GM21423 (cell line): Measurements from ENCODE around the gene RAPGEFL1.
"Not testable (repeated sequence)": the region's sequence is repeated elsewhere in the genome, so short reads cannot be mapped to it uniquely, and the experiment has no call there.

Experiments used
- ATAC-seq: cut with Tn5 transposase; IDR thresholded peaks from one replicate; pipeline ENCODE4 v1.9.1; 2021; ENCODE audit warnings: mild to moderate bottlenecking, moderate library complexity; ENCODE audit not compliant: unreplicated experiment

RAPGEFL1 gene, protein sequence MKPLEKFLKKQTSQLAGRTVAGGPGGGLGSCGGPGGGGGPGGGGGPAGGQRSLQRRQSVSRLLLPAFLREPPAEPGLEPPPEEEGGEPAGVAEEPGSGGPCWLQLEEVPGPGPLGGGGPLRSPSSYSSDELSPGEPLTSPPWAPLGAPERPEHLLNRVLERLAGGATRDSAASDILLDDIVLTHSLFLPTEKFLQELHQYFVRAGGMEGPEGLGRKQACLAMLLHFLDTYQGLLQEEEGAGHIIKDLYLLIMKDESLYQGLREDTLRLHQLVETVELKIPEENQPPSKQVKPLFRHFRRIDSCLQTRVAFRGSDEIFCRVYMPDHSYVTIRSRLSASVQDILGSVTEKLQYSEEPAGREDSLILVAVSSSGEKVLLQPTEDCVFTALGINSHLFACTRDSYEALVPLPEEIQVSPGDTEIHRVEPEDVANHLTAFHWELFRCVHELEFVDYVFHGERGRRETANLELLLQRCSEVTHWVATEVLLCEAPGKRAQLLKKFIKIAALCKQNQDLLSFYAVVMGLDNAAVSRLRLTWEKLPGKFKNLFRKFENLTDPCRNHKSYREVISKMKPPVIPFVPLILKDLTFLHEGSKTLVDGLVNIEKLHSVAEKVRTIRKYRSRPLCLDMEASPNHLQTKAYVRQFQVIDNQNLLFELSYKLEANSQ

DNA sequence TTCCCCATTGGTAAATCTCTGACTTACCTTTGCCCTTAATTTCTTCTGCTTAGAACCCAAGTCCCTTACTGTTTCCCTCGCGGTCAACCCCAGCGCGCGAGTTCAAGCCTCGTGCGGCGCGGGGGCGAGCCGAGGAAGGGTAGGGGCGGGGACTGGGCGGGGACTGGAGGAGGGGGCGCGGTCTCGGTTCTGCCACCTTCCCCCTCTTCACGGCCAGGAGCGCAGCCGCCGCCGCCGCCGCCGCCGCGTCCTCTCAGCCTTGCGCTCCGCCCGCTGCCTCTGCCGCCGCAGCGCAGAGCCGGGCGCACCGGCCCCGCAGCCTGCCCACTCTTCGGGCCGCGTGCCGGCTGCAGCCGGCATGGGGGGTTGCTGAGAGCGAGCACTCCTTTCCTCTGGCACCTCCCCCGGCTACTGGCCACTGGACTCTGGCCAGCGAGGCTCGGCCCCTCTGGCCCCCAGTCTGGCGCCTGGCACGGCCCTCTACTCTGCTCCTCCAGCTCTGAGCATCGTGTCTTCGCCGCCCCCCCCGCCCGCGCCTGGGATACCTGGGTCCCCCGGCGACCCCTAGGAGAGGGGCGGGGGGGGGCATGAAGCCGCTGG lies at the start of gene RAPGEFL1:
RAPGEFL1 (plus strand) TSS at position 196 of the 600 bp plus-strand sequence; CDS start at position 588, 392 bp downstream.
- ATAC-seq: no peak

DNA sequence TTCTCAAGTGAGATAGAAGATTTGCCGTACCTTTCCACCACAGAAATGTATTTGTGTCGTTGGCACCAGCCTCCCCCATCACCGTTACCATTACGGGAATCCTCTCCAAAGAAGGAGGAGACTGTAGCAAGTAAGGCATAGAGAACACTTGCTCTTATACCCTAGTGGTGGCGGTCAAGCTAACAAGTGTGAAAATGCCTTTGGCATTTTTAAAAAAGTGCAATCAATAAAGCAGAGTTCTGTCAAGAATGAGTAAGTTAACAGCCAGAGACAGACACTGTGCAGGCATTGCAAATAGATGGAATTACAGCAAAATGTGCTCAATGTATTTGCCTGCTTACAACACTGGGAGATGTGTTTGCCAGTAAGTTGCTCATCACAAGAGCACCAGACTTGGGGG lies 47.8 kb upstream of the RAPGEFL1 start:
- no peak for ATAC-seq

DNA sequence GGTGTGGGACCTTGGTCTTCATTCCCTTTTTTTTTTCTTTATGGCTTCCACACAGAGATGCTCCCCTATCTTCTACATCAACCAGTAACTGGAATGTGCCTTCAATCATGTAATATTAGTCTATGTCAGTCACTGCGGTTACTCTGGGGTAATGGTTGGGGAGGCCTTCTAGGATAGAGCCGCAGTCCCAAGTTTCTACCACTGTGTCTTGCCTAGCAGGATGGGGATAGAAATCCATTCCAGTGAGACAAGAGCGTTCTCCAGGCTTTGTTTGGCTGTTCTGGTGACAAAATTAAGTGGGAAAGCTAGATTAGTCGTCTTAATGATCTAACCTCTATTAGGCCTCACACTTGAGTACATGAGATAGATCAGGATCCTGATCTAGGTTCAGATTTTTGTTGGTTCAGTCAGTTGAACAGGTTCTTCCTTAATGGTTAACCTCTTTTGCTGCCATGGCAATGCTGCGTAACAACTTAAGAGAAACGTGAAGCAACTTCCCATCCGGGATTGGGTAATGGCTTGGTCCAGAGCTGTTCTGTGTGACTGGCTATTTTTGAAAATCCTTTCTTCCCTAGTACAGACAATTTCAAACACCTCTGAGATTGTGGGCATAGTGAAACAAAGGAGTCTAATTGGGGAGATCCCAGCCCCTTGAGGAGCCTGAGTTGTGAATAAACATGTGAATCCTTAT lies 46.8 kb upstream of the RAPGEFL1 start:
- no peak for ATAC-seq

DNA sequence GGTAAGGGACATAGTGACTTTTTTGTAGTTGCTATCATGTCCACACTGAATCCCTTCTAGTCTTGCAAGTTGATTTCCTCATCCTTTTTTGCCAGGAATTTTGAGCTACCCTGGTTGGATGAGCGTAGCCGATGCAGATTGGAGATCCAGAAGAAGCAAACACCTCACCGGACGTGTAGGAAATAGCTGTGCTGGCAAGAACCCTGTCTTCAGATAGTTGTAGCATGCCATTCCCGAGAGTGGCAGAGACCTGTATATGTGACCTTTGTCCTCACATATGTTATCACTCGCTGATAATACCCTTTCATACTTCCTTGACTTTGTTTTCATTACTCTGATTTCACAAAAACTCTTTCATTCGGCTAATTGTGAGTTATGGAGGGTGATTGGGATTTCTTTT lies 43.1 kb upstream of the RAPGEFL1 start:
- ATAC-seq: no peak

DNA sequence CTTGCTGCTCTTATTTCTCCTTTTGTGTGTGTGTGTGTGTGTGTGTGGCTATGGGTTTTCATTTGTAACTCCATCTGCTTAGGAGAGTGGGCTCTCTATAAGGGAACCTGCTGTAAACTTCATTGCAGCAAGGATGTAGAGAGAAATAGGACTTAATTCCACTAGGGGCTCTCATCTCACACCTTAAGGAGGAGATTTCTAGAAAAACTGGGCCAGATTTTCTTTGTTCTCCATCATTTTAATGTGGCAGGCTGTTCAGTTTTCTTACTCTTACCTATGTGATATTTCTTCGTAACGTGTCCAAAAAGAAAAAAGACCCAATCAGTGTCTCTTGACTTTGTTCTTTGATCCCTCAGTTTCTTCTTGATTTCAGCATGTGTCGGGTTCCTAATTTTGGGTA lies 41.5 kb upstream of the RAPGEFL1 start:
- no peak for ATAC-seq

DNA sequence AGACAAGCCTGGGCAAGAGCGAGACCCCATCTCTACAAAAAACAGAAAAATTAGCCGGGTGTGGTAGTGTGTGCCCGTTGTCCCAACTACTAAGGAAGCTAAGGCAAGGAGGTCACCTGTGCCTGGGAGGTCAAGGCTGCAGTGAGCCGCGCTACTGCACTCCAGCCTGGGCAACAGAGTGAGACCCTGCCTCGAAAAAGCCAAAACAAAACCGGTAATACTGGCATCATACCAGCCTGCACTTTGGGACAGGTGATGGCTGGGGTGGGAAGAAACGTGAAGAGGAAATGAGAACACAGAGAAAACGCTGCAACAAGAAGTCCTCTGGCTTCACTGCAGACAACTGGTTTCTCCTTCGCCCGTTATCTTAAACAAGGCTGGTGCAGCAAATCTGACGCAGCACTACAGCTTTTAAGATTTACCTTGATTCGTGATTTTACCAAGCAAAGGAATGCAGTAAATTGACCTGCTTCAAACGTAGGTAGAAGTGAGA lies 37.7 kb upstream of the RAPGEFL1 start:
- peak; percentile 24 for ATAC-seq

DNA sequence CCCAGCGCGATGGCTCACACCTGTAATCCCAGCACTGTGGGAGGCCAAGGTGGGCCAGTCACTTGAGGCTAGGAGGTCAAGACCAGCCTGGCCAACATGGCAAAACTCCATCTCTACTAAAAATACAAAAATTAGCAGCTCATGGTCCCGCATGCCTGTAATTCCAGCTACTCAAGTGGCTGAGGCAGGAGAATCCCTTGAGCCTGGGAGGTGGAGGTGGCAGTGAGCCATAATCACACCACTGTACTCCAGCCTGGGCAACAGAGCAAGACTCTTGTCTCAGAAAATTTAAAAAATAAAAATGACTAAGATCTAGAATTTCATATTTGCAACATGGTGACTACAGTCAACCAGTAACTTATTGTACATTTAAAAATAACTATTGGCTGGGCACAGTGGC lies 34.1 kb upstream of the RAPGEFL1 start:
- not testable (repeated sequence) for ATAC-seq

DNA sequence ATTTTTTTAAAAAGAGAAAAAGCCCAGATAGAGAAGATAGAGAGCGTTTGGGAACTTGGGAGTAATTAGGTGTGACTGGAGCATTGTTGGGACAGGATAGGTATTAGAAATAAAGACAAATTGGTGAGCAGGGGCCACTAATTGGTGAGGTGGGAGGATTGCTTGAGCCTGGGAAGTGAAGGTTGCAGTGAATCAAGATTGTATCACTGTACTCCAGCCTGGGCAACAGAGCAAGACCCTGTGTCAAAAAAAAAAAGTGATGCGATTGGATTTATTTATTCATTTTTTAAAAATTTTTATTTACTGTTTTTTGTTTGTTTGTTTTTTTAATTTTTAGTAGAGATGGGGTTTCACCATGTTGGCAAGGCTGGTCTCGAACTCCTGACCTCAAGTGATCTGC lies 31.8 kb upstream of the RAPGEFL1 start:
- ATAC-seq: no peak

DNA sequence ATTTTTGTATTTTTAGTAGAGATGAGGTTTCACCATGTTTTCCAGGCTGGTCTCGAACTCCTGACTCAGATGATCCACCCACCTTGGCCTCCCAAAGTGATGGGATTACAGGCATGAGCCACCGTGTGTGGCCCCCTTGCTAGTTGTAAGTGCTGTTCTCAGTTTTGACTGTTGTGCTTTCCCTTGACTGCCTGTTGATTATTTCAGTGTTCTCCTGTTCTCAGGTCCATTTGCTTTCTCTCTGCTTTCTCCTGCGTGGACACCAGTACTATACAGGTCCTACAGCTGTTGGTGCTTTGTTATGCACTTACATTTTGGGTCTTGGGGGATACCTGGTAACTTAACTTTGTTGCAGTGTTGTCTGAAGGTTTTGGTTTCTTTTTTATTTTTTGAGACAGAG lies 28.7 kb upstream of the RAPGEFL1 start:
- ATAC-seq: no peak

DNA sequence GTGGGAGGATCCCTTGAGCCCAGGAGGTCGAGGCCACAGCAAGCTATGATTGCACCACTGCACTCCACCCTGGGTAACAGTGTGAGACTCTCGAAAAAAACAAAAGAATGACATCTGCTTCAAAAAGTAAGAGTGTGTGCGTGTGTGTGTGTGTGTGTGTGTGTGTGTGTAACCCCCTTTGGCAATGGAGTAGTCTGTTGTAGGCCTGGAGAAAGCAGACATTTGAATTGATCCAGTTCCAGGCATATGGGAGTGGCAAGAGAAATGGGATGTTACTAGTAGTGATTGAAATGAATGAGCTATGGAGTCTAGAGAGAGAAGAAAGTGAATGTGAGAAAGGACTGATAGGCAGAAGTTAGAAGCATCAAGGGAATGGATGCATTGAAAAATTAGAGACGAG lies 27.0 kb upstream of the RAPGEFL1 start:
- ATAC-seq: no peak

DNA sequence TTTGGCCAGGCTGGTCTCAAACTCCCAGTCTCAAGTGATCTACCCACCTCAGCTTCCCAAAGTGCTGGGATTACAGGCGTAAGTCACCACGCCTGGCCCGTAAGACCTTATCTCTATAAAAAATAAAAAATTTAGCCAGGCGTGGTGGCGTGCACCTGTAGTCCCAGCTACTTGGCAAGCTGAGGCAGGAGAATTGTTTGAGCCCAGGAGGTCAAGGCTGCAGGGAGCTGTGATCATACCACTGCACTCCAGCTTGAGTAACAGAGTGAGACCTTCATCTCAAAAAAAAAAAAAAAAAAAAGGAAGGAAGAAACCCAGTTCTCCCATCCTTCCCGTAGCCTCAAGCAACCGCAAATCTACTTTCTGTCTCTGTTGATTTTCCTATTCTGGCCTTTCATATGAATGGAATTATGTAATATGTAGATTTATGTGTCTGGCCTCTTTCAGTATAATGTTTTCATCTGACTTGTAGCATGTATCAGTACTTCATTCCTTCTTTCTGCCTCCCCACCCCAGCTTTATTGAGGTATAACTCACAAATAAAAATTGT lies 25.8 kb upstream of the RAPGEFL1 start:
- no peak for ATAC-seq

DNA sequence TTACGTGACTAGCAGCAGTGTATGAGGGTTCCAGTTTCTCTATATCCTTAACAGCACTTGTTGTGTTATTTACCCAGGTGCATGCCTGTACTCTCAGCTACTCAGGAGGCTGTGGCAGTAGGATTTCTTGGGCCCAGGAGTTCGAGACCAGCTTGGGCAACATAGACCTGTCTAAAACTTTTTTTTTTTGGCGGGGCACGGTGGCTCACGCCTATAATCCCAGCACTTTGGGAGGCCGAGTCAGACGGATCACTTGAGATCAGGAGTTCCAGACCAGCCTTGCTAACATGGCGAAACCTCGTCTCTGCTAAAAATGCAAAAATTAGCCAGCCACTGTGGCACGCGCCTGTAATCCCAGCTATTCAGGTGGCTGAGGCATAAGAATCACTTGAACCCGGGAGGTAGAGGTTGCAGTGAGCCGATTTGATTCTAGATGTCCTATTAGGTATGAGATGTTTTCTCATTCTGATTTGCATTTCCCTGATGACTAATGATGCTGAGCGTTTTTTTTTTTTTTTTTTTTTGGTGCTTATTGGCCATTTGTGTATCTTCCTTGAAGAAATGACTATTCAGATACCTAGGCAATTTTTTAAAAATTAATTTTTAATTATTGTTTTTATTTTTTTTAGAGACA lies 23.6 kb upstream of the RAPGEFL1 start:
- no peak for ATAC-seq

DNA sequence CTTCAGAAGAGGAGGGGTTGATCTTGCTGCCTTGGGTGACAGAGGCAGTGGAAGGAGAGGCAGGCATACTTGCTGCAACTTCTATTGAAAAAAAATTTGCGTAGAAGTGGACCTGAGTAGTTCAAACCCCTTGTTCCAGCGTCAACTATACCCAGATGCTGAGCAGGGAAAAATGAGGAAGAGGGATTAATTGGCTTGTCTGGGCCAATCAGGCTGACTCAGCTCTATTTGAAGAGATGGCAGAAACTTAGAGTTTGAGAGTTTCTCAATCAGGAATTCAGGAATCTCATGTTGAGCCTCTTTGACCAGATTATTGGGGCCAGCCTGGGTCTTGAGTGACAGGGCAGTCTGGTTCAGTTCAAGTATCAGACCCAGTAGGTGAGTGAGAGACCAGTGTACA lies 19.3 kb upstream of the RAPGEFL1 start:
- no peak for ATAC-seq

DNA sequence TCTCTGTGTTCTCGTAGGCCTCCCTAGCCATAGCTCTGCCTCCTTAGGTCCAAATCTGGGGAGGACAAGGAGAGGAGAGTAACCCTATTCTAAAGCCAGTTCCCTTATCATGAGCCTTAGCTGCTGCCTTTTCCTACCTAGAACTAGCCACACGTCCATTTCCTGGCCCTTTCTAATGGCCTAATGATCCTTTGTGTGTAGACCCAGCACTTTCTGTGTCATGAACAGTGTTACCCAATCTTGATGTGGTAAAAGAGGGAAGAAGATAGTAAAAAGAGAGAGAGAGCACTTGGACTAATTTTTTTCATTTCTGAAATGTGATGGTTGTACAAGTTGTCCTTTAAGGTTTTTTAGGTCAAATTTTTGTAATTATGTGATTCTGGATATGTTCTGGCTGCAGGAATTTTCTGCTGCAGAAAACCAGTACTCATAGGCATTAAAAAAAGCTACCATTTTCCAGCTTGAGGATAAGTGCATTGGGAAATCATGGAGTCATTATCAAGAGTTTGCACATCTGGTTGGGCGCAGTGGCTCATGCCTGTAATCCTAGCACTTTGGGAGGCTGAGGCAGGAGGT lies 18.7 kb upstream of the RAPGEFL1 start:
- ATAC-seq: no peak

DNA sequence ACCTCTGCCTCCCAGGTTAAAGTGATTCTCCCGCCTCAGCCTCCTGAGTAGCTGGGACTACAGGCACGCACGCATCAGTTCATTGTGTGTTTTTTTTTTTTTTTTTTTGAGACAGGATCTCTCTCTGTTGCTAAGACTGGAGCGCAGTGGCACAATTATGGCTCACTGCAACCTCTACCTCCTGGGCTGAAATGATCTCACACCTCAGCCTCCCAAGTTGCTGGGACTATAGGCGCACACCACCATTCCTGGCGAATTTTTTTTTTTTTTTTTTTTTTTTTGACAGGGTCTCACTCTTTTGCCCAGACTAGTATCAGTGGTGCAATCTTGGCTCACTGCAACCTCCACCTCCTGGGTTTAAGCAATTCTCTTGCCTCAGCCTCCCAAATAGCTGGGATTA lies 17.8 kb upstream of the RAPGEFL1 start:
- ATAC-seq: no peak

DNA sequence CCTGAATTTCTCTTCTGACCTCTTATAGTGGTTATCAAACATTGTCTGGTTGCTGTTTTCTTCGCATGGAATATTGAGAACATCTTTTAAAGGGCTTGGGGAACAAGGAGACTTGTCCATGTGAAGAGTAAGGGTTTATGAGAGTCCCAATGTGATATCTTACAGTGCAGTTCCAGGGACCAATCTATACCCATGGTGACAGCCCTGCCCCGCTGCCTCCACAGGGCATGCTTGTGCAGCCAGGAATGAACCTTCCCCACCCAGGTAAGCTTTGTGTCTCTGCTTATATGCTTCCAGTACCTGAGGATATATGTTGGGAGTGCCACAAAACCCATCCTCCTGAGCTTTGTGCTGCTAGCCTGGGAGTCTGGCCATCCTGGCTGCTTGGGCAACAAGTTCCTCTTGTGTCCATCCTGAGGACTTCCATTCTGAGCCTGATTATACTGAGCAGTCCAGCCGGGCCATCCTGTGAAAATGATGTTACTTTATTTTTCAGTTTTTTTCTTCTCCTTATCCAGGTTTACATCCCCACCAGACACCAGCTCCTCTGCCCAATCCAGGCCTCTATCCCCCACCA lies 9.5 kb upstream of the RAPGEFL1 start:
- ATAC-seq: no peak

DNA sequence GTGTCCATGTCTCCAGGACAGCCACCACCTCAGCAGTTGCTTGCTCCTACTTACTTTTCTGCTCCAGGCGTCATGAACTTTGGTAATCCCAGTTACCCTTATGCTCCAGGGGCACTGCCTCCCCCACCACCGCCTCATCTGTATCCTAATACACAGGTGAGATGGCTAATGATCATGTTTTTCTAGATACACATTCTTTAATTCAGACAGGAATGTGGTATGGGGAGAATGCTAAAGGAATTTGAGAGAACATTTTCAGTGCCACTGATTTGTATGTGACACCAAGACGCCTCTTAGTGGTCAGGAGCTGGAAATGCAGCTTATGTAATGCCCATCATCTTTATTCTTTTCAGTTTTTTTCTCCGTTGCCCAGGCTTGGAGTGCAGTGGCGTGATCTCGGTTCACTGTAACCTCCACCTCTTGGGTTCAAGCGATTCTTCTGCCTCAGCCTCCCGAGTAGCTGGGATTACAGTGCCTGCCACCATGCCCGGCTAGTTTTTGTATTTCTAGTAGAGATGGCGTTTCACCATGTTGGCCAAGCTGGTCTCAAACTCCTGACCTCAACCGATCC lies 8.9 kb upstream of the RAPGEFL1 start:
- no peak for ATAC-seq

DNA sequence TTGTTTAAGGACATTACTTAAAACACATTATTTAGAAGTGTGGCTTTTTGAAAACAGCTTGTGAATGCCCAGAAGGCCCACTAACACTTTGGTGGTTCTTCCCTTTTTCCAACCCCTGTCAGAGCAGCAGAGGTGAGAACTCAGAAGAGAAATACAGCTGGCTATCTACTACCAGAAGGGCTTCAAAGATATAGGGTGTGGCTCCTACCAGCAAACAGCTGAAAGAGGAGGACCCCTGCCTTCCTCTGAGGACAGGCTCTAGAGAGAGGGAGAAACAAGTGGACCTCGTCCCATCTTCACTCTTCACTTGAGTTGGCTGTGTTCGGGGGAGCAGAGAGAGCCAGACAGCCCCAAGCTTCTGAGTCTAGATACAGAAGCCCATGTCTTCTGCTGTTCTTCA lies 6.9 kb upstream of the RAPGEFL1 start:
- no peak for ATAC-seq

DNA sequence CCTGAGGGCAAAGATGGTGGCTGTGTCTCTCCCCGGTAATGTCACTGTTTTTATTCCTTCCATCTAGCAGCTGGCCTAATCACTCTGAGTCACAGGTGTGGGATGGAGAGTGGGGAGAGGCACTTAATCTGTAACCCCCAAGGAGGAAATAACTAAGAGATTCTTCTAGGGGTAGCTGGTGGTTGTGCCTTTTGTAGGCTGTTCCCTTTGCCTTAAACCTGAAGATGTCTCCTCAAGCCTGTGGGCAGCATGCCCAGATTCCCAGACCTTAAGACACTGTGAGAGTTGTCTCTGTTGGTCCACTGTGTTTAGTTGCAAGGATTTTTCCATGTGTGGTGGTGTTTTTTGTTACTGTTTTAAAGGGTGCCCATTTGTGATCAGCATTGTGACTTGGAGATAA lies 5.5 kb upstream of the RAPGEFL1 start:
- no peak for ATAC-seq
